NCI-H146 treated with DMSO at 0.1 percent for 48 hours (cell line): ENCODE data around the gene HSP90AB1.
A peak's percentile ranks its signal among the peaks of the same experiment; 100 is the strongest.

Source experiments
- DNase-seq: peaks from one replicate; lab custom pipeline; 2025; ENCODE audit not compliant: unreplicated experiment; lab: John Stamatoyannopoulos, UW

HSP90AB1 gene

DNA sequence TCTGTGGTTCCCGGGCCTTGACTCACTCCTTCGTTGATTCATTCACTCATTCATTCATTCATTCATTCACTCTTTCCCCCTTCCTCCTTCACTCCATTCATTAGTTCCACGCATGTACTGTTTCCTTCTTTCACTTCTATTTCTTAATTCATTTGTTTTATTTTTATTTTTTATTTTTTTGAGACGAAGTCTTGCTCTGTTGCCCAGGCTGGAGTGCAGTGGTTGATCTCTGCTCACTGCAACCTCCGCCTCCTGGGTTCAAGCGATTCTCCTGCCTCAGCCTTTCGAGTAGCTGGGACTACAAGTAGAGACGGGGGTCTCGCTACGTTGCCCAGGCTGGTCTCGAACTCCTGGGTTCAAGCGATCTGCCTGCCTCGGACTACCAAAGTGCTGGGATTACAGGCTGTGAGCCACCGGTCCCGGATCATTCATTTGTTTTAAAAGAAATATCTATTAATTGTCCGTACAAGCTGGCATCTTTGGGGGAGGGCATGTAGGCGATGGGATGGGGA, 18.9 kb downstream of the HSP90AB1 start:
- DNase-seq = no peak

DNA sequence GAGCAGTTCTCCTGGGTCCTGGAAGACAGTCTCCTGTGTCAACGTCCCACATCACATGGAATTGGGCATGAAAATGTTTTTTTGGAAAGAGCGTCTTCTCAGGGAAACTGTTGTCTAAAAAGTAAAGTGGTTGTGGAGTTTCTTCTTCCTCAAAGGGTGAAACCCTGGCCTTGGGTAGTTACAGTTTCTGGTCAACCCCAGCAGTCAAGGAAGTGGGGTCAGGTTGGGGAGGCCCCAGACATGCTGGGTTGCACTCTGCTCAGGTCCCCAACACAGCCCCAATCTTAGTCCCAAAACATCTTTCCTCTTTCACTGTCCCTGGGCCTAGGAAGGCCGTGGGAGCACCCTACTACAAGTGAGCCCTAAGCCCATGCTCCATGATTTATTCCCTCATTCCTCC, 19.4 kb downstream of the HSP90AB1 start:
- no peak for DNase-seq

DNA sequence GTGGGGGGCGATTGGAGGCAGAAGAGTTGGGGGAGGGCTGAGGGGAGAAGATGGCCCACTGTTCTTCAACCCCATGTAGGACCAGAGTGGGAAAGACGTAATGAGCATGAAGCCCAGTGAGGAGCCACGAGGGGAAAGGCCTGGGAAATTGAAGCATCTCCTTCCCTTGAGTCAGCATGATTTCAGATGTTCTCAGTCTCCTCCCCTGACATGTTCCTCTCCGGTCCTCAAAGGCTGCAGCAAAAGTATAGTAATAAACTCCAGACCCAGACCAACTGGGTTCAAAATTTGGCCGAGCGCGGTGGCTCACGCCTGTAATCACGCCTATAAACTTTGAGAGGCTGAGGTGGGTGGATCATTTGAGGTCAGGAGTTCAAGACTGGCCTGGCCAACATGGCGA, 20.4 kb downstream of the HSP90AB1 start:
- DNase-seq = no peak

DNA sequence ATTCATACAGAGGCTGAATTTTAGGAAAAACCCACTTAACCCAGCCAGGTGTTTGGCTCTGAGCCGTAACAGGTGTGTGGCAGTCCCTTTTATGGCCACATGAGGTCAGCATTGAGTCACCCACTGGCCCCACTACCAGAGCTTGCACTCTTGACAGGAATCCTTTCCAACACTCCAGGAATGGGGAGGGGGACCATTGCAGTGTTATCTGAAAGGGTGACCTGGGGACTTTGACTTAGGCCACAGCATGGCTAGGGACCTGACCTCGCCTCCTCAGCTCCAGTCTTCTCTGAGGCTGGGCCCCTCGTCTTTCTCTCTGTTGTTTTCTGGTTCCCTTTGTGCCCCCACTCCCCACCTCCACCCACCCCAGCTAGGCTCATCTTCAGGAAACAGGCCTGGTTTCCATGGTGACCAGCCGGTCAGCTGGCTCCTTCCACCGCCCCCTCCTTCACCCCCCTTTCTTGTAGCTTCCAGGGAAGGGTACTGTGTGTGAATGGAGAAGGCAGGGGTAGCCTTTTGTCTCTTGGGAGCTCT, 21.3 kb downstream of the HSP90AB1 start:
- peak; percentile 82 for DNase-seq

DNA sequence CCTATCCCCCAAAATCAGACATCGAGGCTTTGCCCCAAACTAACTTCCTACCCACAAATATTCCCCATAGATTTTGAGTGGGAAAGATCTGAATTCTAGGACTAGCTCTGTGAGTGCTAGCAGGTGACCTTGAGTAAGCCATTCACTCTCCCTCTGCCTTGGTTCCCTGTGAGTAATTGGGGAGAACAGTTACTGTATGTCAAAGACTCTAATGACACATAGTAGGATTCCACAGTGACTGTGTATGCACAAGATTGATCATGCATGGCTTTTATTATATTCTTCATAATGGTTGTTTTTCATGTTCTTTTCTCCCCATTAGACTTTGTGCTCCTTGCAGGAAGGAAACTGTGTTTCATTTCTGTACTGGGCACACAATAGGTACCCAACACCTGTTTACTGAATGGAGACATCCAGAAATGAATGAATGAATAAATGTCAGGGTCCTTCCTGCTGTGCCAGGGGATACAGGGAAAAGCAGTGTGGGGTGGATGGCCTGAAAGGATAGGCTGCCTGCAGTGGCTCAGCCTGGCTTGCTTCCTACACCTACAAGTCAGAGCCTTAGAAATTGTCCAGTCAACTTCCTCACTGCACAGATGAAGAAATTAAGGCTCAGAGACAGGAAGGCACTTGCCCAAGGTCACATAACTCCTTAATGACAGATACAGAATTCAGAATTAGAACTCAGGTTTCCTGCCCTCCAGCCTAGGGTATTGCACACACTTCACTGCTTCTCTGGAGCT, 22.4 kb downstream of the HSP90AB1 start:
- DNase-seq = no peak

DNA sequence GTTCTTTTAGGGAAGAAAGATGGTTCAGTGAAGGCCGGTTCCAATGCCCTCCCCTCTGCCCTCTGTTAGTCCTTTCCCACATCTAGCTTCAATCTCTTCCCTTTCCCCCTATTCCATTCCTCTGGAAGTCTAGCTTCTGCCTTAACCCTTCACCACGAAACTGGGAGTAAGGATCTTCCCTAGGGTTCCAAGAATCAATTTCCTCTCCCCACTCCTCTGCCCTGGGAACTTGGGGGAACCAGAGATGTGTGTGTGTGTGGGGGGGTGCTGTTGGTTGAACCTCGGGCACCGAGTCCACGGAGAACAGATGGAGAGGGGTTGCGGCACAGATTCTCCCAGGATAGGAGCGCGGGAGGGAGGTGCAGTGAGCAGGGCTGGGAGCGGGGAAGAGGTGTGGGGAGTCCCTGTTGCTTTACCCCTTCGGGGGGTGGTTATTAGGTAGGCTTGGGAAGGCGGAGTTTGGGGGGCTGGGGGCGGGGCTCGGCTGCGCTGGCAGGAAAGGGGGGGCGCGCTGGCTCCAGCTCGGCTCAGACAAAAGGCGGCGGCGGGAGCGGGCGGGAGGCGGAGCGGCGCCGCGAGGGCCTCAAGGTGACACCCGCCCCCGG, 23.1 kb downstream of the HSP90AB1 start, which contains the start of gene TMEM151B:
Gene TMEM151B (plus strand): TSS at position 530 of the 605 bp plus-strand sequence. CDS start 293 bp downstream, outside the sequence.
- no peak for DNase-seq

DNA sequence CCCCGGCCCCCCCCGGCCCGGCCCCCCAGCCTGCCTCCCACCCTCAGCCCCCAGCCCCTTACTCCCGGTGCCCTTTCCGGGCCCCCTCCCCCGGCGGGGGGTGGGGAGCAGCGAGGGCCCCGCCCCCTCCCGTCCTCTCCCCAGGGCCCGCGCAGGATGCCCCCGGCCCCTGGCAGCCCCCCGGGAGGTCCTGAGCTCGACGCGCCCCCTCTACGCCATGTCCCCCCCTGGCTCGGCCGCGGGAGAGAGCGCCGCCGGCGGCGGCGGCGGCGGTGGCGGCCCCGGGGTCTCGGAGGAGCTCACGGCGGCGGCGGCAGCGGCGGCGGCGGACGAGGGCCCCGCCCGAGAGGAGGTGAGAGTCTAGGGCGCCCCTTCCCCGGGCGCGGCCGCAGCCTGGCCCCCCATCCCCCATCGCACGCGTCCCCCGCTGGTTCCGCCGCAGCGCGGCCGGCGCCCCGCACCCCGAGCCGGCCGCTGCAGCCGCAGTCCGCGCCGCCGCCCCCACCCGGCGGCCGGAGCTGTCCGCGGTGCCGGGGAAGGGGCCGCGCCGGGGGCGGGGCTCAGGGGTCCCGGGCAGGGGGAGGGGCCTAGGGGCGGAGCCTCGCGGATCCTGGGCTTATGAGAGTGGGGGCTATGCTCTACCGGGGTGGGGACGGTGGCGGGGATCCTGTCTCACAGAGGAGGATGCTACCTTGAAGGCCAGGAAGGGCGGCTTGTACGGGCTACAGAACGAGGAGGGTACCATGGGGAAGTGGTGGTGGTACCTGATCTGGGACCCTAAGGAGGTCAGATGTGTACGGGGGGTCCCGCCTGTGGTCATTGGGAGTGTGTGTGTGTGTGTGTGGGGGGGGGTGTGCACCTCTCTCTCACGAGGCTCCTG, 23.9 kb downstream of the HSP90AB1 start:
- DNase-seq = peak; percentile 39

DNA sequence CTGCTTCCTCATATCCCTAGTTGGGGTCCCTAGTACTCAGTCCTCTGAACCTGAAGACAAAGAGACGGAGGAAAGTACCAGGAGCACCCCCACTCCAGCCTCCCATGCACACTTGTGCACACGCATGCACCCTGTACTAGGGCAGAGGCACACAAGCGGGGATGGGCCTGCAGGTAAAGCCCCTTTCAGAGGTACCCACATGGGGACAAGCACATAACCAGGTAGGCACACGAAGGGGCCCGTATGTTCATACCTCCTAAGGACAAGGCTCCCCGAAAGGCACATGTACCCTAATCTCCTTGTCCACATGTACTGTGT, 24.5 kb downstream of the HSP90AB1 start:
- no peak for DNase-seq

DNA sequence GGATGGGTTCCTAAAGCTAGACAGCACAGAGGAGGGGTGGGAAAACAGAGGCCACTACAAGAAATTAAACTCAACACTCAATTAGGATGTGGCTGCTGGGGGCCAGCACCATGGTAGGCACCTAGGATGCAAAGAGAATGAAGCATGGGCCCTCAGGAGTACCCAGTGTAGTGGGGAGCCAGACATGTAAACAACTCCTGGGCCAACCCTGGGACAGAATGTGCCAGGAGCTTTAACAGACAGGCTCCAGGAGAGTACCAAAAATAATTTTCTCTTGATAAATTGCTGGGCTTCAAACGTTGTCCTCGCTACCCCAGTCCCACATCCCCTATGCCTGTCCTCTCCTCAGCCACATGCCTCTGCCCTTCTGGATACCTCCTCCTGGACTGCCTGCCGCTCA, 25.0 kb downstream of the HSP90AB1 start:
- DNase-seq = no peak

DNA sequence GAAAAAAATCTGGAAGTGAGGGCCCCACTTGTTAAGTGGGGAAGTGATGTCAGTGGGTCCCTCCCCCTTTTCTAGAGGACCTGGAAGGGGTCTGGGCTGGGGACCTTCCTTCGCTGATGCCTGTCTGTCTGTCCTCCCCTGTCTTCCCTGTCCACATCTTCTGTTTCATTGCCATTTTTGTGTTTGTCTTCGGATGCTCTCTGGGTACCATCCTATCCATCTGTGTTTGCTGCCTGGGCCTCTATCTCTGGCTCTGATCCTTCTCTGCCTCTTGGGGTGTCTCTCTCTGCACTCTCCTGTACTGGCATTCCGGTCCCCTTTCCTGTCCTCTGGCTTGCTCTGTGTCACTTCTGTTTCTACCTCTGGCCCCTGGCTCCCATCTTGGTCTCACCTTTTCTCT, 25.6 kb downstream of the HSP90AB1 start:
- no peak for DNase-seq

DNA sequence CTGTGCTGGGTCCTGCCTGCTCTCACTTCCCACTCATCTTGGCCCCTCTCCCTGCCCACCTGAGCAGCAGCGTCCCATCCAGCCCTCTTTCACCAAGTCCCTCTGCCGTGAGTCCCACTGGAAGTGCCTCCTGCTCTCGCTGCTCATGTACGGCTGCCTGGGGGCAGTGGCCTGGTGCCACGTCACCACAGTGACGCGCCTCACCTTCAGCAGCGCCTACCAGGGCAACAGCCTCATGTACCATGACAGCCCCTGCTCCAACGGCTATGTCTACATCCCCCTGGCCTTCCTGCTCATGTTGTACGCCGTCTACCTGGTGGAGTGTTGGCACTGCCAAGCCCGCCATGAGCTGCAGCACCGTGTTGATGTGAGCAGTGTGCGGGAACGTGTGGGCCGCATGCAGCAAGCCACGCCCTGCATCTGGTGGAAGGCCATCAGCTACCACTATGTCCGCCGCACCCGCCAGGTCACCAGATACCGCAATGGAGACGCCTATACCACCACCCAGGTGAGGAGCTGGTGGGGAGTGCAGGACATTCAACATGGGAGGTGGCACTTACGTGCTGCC, 26.2 kb downstream of the HSP90AB1 start:
- no peak for DNase-seq

DNA sequence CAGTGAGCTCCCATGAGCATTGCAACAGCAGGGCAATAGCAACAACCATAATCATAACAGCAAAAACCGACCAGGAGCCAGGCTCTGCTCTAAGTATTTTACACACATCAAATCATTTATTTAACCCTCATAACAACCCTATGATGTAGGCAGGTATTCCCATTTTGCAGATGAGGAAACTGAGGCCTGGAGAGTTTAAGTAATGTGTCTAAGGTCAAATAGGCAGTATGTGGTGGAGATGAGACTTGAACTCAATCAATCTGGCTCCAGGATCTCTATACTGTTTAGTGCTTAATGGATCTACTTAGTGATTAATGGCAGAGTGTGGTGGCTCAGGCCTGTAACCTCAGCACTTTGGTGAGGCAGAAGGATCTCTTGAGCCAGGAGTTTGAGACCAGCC, 26.7 kb downstream of the HSP90AB1 start:
- no peak for DNase-seq

DNA sequence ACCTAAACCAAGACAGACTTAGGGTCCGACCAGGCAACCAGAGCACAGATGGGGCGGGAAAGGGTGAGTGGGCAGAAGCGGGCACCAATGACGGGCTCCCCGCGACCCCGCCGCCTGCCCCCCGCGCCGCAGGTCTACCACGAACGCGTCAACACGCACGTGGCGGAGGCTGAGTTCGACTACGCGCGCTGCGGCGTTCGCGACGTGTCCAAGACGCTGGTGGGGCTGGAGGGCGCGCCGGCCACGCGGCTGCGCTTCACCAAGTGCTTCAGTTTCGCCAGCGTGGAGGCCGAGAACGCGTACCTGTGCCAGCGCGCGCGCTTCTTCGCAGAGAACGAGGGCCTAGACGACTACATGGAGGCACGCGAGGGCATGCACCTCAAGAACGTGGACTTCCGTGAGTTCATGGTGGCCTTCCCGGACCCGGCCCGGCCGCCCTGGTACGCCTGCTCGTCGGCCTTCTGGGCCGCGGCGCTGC, 28.4 kb downstream of the HSP90AB1 start:
- DNase-seq = no peak

DNA sequence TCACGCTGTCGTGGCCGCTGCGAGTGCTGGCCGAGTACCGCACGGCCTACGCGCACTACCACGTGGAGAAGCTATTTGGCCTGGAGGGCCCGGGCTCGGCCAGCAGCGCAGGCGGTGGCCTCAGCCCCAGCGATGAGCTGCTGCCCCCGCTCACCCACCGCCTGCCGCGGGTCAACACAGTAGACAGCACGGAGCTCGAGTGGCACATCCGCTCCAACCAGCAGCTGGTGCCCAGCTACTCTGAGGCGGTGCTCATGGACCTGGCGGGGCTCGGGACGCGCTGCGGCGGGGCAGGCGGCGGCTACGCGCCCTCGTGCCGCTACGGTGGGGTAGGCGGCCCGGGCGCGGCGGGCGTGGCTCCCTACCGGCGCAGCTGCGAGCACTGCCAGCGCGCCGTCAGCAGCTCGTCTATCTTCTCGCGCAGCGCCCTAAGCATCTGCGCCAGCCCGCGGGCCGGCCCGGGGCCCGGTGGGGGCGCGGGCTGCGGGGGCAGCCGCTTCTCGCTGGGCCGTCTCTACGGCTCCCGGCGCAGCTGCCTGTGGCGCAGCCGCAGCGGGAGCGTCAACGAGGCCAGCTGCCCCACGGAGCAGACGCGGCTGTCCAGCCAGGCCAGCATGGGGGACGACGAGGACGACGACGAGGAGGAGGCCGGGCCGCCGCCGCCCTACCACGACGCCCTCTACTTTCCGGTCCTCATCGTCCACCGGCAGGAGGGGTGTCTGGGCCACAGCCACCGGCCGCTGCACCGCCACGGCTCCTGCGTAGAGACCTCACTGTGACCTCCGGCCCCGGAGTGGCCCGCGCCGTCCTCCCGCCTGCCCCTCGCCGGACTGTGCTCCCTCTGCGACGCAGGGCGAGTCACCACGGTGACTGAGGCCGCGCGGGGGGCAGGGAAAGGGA, 29.1 kb downstream of the HSP90AB1 start:
- no peak for DNase-seq

DNA sequence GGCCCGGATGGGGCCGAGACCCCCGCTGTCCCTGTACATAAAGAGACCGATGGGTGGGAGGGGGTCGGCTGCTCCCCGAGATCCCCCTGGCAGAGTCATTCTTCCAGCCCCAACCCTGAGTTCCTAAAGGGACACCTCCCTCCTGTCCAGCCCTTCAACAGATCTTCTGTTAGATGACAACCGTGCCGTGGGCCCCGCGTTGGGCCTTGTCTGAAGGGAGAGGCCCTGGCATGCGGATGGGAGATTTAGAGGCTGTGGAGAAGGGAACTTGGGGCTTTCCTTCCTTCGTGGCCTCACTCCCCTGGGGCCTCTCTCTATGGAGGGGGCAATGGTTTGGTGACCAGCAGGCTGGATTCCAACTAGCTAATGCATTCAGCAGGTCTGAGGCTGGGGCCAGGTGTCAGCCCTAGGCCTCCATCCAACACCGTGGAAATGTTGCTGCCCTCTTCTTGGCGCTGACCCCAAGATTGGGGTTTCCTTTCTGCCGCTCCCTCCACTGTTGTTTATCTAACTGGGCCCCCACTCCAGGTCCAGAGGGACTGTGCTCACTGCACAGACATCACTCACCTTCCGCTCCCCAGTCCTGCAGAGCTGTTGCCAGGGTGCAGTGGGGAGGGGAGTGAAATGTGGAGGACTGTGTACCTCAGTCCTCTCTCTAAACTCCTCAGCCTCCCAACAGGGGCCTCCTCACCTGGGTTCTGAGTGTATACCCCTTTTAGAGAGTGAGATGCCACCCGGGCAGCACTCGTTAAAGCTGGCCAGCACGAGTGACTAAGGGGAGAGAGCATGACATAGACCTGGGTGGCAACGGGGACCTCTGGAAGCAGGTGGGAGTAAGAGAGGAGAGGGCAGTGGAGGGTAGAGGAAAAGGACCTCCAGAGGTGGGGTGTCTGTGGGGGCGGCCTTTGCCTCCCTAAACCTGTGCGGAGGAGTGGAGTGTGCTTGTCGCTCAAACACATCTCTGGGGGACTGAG, 30.1 kb downstream of the HSP90AB1 start:
- DNase-seq = no peak

DNA sequence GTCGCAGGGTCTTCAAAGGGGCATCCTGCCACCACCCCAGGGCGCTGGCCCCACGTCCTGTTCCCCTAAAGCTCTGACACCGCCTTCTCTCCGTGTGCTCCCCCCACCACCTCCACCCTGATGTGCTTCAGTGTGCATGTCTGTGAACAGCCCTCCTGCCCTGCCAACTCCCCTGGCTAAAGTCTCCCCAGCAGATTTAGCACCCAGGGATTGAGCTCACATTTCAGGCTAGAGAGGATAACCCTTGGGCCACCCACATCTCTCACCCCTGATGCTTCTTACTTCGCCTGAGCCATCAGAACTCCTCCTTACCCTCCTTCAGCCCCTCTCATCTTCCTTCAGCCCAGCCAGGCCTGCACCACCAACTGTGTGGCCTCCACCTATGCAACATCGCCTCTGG, 30.9 kb downstream of the HSP90AB1 start:
- no peak for DNase-seq

DNA sequence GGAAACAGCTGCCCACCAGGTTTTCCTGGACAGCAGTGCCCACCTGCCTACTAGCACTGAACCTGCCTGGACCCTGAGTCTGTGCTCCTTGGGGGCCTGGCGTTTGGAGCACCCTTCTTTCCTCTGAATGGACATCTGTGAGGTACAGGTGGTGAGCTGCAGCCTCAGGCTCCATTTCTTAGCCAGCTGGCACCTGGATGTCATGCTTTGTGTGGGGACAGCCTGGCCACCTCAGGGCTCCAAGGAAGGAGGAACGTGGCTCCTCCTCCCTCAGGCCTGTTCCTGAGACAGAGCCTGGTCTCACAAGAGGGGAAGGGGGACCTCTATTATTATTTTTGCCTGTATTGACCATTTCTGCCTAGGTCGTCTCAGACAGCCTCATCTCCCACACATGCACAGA, 31.4 kb downstream of the HSP90AB1 start:
- no peak for DNase-seq

DNA sequence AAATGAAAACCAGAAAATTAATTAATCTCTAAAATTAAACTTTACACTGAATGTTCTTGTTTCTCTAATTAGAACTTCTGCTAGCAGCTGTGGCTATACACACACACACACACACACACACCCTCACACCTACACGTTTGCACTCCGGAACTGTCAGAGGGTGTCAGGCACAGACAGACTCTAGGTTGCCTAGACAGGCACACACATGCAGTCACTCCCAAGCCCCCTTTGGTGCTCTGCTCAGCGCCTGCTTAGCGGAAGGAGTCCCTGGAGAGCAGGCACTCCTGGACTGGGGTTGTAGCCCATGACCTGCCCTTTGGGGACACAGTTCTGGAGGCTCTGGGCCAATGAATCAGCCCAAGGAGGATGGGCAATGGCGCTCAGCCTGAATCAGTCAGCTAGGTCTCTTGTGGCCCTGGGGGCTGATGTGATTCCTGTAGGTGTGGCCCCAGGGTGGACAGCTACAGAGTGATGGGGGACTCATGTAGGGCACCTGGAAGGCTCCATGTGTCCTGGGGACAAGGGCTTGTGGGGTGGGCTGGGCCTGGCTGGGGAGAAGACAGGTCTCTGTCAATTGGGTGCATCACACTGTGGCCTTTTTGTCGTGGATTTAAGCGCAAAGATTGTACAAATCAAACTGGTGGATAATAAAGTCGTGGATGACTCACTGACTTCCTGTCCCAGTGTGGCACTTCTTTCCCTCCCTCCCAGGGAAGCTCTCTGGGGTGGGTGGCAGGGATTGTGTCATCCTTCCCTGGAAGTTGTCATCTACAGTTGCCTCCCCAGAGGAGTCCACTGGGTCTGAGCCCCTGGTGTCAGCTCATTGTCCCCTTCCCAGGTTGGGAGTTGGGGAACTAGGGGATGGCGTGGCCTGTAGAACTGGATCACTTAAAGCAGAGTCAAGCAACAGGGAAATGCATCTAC, 32.1 kb downstream of the HSP90AB1 start:
- DNase-seq = no peak
